Measurements from ENCODE around the gene TBCK. TPM values are rescaled to one million over a fixed set of nuclear protein-coding genes. Genes with fewer than 3 reads are reported as not detected.

Gene TBCK
- polyA plus RNA-seq, 1 of the 3 experiments (the other 2 are of a cell fraction), result 14.6 TPM

- TF ChIP-seq FOXM1 (IDR thresholded peaks at IDR 0.05; ENCODE audit: low read depth) (no peak), EZH2phosphoT487 (IDR thresholded peaks at IDR 0.05; ENCODE audit: borderline replicate concordance, low read depth) (no peak), ELF1 (IDR thresholded peaks at IDR 0.05) (no peak), JUND (IDR thresholded peaks at IDR 0.05) (no peak), TAF1 (IDR thresholded peaks at IDR 0.05; ENCODE audit: borderline replicate concordance, low read depth, low read length) (no peak), RCOR1 (IDR thresholded peaks at IDR 0.05; ENCODE audit: low read length) (no peak), RFX5 (IDR thresholded peaks at IDR 0.05; ENCODE audit: low read length) (no peak), RAD21 (IDR thresholded peaks at IDR 0.05; ENCODE audit: low read length) (no peak), SMC3 (IDR thresholded peaks at IDR 0.05; ENCODE audit: low read depth, low read length) (no peak), PBX3 (IDR thresholded peaks at IDR 0.05) (no peak)
Measured at GRCh38 chr4:106065018-106065417, 251.0 kb downstream of the TBCK start (continued).

- peaks cover 0 to 13% of the 10 kb centered on the region in 2 experiments; a peak in 2 of 4 replicates for H3K4me1 ChIP-seq (ENCODE audit: control insufficient read depth in 1 of 2, insufficient read depth in 2 of 2, low read depth in 1 of 2, low read length in 1 of 2)
- H2AFZ ChIP-seq (ENCODE audit: low read depth), result no peak overlapping the region
- POLR2A ChIA-PET, result no interaction called here
- peaks cover 21% of the 10 kb centered on the region for H3F3A ChIP-seq (replicated peaks; ENCODE audit: insufficient read depth)
- H3K36me3 ChIP-seq (replicated peaks in 1 of 2; ENCODE audit: control insufficient read depth in 1 of 2, insufficient read depth in 2 of 2, low read length in 1 of 2), result no peaks in the 10 kb centered on the region
- TF ChIP-seq GATA2 (CRISPR knock-in tag; IDR thresholded peaks at IDR 0.05), result no peak
- no peak for TF ChIP-seq TAF1 (IDR thresholded peaks at IDR 0.05; ENCODE audit: borderline replicate concordance, low read depth, low read length)
- H3K4me2 ChIP-seq, result peak overlapping the region; percentile 34
- WGBS (ENCODE audit: low lambda C conversion rate), result 31% methylated on average over 3 of the region's 3 CpGs
- CTCF ChIA-PET, result interaction anchor here (1.1 to 1.4 kb wide), 2 partner anchors 22 to 29 kb away, joined by 3 to 4 read pairs; no protein-coding TSS in a partner anchor
- H3K27me3 ChIP-seq (ENCODE audit: insufficient read depth), result no peaks in the 10 kb centered on the region
- no peak overlapping the region for H3K9ac ChIP-seq
- H3K4me3 ChIP-seq (ENCODE audit: low read depth in 2 of 2, low read length in 1 of 2), result no peak overlapping the region
- no peaks in the 10 kb centered on the region for H3K9me3 ChIP-seq
- no peaks in the 10 kb centered on the region for H3K9me2 ChIP-seq
- no peak overlapping the region; a peak in 1 of 4 replicates for H3K27ac ChIP-seq (ENCODE audit: low read depth in 2 of 2, low read length in 1 of 2)
- 0 out of 2 replicates have a peak, but pooled peaks cover 4% of the 10 kb centered on the region for H4K20me1 ChIP-seq (ENCODE audit: insufficient read depth)
- no peak for DNase-seq
- H3K79me2 ChIP-seq (ENCODE audit: insufficient read depth), result no peaks in the 10 kb centered on the region
Measured at GRCh38 chr4:106063009-106063408, 253.0 kb downstream of the TBCK start.

GRCh38 chr4:106062452-106062875 lies 253.5 kb downstream of the TBCK start:
- Histone ChIP-seq H3K9ac (no peak overlapping the region), H4K20me1 (ENCODE audit: insufficient read depth) (0 out of 2 replicates have a peak, but pooled peaks cover 4% of the 10 kb centered on the region), H3F3A (replicated peaks; ENCODE audit: insufficient read depth) (peaks cover 21% of the 10 kb centered on the region), H3K4me2 (peak overlapping the region; percentile 34), H3K9me2 (no peaks in the 10 kb centered on the region), H3K9me3 (no peaks in the 10 kb centered on the region), H2AFZ (ENCODE audit: low read depth) (no peak overlapping the region), H3K4me1 (ENCODE audit: control insufficient read depth in 1 of 2, insufficient read depth in 2 of 2, low read depth in 1 of 2, low read length in 1 of 2) (peaks cover 0 to 13% of the 10 kb centered on the region in 2 experiments; a peak in 2 of 4 replicates), H3K4me3 (ENCODE audit: low read depth in 2 of 2, low read length in 1 of 2) (no peak overlapping the region), H3K27me3 (ENCODE audit: insufficient read depth) (no peaks in the 10 kb centered on the region), H3K79me2 (ENCODE audit: insufficient read depth) (no peaks in the 10 kb centered on the region), H3K36me3 (replicated peaks in 1 of 2; ENCODE audit: control insufficient read depth in 1 of 2, insufficient read depth in 2 of 2, low read length in 1 of 2) (no peaks in the 10 kb centered on the region), H3K27ac (ENCODE audit: low read depth in 2 of 2, low read length in 1 of 2) (no peak overlapping the region; a peak in 1 of 4 replicates)
- POLR2A ChIA-PET, result no interaction called here
- WGBS (ENCODE audit: low lambda C conversion rate), result 44% methylated on average over 1 of the region's 1 CpG
- CTCF ChIA-PET, result interaction anchor here (1.1 to 1.4 kb wide), 2 partner anchors 22 to 30 kb away, joined by 3 to 4 read pairs; no protein-coding TSS in a partner anchor
- no peak for DNase-seq
- TF ChIP-seq SIN3A (IDR thresholded peaks at IDR 0.05; ENCODE audit: borderline replicate concordance, low read depth, low read length) (0 out of 2 replicates have a peak, but pooled peaks have one; percentile 36), RFX5 (IDR thresholded peaks at IDR 0.05; ENCODE audit: low read length) (no peak), POLR2AphosphoS5 (IDR thresholded peaks at IDR 0.05; ENCODE audit: low read depth, low read length) (peak; percentile 76), PBX3 (IDR thresholded peaks at IDR 0.05) (peak; percentile 60; the same call in 1 of the 2 replicates), NFIC (IDR thresholded peaks at IDR 0.05; ENCODE audit: borderline replicate concordance) (peak; percentile 95), GABPA (IDR thresholded peaks at IDR 0.05; ENCODE audit: low read depth) (no peak), TEAD4 (IDR thresholded peaks at IDR 0.05; ENCODE audit: borderline replicate concordance, insufficient read depth) (peak; percentile 76; the same call in 1 of the 2 replicates), JUND (IDR thresholded peaks at IDR 0.05) (peak; percentile 55), CHD2 (IDR thresholded peaks at IDR 0.05; ENCODE audit: low read length, partially characterized antibody) (no peak), FOSL2 (IDR thresholded peaks at IDR 0.05; ENCODE audit: borderline replicate concordance, low read depth) (no peak; the same call in 1 of the 2 replicates), RXRA (IDR thresholded peaks at IDR 0.05; ENCODE audit: borderline replicate concordance, low read depth) (peak; percentile 75; the same call in 1 of the 2 replicates), USF2 (IDR thresholded peaks at IDR 0.05; ENCODE audit: borderline replicate concordance, low read depth, low read length) (no peak), FOXM1 (IDR thresholded peaks at IDR 0.05; ENCODE audit: low read depth) (no peak), MAX (IDR thresholded peaks at IDR 0.05; ENCODE audit: low read depth) (no peak)

Data from SK-N-SH (cell line).